Breast epithelium (tissue), 3 donors: ENCODE data around the gene ATP11C.

Experiments
- POLR2A ChIP-seq: fragments of 450-650 bp; IDR thresholded peaks from one replicate; pipeline ENCODE4 v1.6.1; 2016; ENCODE audit warnings: antibody characterized with exemption, mild to moderate bottlenecking, moderate library complexity
- TF ChIP-seq, protein P1 (sequence below), 3 donors: fragments of 450-650 bp; IDR thresholded peaks; one replicate each; pipeline ENCODE4 v1.5.1; 2016 to 2017; ENCODE audit warnings: antibody characterized with exemption in 3 of 3, mild to moderate bottlenecking in 3 of 3, moderate library complexity in 3 of 3

DNA sequence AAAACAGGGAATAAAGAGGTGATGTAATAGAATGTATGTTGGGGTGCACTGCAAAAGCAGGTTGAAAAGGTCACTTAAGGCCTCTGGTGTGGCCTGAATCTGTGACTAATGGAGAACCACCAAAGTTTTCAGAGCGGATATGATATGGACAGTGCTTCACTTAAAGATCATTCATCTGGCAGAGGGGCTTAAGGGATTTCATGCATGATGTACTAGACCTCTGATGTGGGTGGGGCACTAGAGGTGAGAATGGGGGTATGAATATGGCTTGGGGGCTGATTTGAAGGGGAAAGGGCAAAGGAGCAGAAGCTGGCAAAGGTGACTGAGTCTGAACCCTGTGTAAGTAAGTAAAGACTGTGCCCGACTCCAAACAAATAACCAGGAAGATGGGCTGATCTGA is 162.5 kb downstream of the ATP11C start:
- TF ChIP-seq, protein P1, sequence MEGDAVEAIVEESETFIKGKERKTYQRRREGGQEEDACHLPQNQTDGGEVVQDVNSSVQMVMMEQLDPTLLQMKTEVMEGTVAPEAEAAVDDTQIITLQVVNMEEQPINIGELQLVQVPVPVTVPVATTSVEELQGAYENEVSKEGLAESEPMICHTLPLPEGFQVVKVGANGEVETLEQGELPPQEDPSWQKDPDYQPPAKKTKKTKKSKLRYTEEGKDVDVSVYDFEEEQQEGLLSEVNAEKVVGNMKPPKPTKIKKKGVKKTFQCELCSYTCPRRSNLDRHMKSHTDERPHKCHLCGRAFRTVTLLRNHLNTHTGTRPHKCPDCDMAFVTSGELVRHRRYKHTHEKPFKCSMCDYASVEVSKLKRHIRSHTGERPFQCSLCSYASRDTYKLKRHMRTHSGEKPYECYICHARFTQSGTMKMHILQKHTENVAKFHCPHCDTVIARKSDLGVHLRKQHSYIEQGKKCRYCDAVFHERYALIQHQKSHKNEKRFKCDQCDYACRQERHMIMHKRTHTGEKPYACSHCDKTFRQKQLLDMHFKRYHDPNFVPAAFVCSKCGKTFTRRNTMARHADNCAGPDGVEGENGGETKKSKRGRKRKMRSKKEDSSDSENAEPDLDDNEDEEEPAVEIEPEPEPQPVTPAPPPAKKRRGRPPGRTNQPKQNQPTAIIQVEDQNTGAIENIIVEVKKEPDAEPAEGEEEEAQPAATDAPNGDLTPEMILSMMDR (IDR thresholded peaks at IDR 0.05): no peak
- no peak for TF ChIP-seq POLR2A
